Right lobe of liver (tissue), 6 donors: ENCODE results near the gene MATK. TPM values are rescaled to one million over a fixed set of nuclear protein-coding genes. Genes with fewer than 3 reads are reported as not detected.

ENCODE experiments used
- ATAC-seq, 4 donors: fragments of 200-7000 bp; cut with Tn5 transposase; one replicate each; pipeline ENCODE4 v1.9.1; 2020; ENCODE audit warnings: mild to moderate bottlenecking in 4 of 4, moderate library complexity in 4 of 4
- DNase-seq, 3 donors: peaks; one replicate each; pipeline ENCODE4 v3.0.0-alpha.2; 2020
- H3K27ac ChIP-seq, 3 donors: fragments of 200-600 bp; one replicate each; pipeline ENCODE4 v1.8.0; 2022
- H3K27me3 ChIP-seq, 2 donors: fragments of 200-600 bp; one replicate each; pipeline ENCODE4 v1.8.0; 2022
- H3K36me3 ChIP-seq, 4 donors: fragments of 200-600 bp; sonication (generic) in 1 of 4; one replicate each; pipeline versions ENCODE4 v1.5.1 to v1.8.0; 2017 to 2022; ENCODE audit warnings: control low read depth in 1 of 4
- H3K4me1 ChIP-seq, 4 donors: fragments of 200-600 bp; sonication (generic) in 1 of 4; one replicate each; pipeline versions ENCODE4 v1.5.1 to v1.8.0; 2017 to 2022; ENCODE audit warnings: control low read depth in 1 of 4
- H3K4me3 ChIP-seq, 3 donors: fragments of 200-600 bp; one replicate each; pipeline ENCODE4 v1.8.0; 2022
- H3K9me3 ChIP-seq, 4 donors: fragments of 200-600 bp; sonication (generic) in 1 of 4; one replicate each; pipeline versions ENCODE4 v1.5.1 to v1.8.0; 2017 to 2022; ENCODE audit warnings: control low read depth in 1 of 4
- POLR2A ChIP-seq: fragments of 450-650 bp; IDR thresholded peaks from one replicate; pipeline ENCODE4 v1.6.1; 2017; ENCODE audit warnings: antibody characterized with exemption, mild to moderate bottlenecking
- WGBS: methylation state at CpG from one replicate; pipeline ENCODE4 v1.1.6; 2018; ENCODE audit warnings: low coverage, low lambda C conversion rate; ENCODE audit not compliant: insufficient coverage; ENCODE audit errors: missing lambda C conversion rate; 5-methylcytosine and 5-hydroxymethylcytosine counted together
- intact Hi-C, 2 donors: fragments of 100-400 bp; cut with DNase I; formaldehyde crosslinking; loops; one replicate each; pipeline versions ENCODE4 v1.11.2 to v1.14.1; 2022
- small RNA-seq, 2 experiments: library from RNA; depleted of rRNA; stranded (forward); fragments of <200 nt; gene quantifications; one replicate each; pipeline ENCODE3, GENCODE V24; 2016
- total RNA-seq, 6 experiments: library from RNA; depleted of rRNA in 2 of 6; stranded (reverse); fragments of >200 nt in 2 of 6; fragmentation: NEBNext Ultra II Directional in 3 of 6; extraction: Animal tissue kit (Norgen Biotek cat#: 25700) in 3 of 6; gene quantifications; one replicate each; pipeline versions ENCODE4 v1.1.0 to v1.2.4, GENCODE V29; 2016 to 2023
- TF ChIP-seq, protein P1 (sequence below), 4 donors: fragments of 200-600 bp in 3 of 4; fragments of 450-650 bp in 1 of 4; IDR thresholded peaks; one replicate each; pipeline versions ENCODE4 v1.5.1 to v1.8.0; 2016 to 2022; ENCODE audit warnings: antibody characterized with exemption in 4 of 4, mild to moderate bottlenecking in 2 of 4
- donor health status: DM: no; HTN: yes; CAD: no.
- donor health status: DM: no; HTN: no; CAD: no.
- donor health status: DM: no; HTN: no; CAD: no.
- donor health status: DM: no; HTN: yes; CAD: no.
- donor health status: DM: no; HTN: yes; CAD: no.

The MATK gene
- total RNA-seq, 6 experiments from 2014 or later, result 0.49 to 2.5 (median 0.90) TPM

DNA sequence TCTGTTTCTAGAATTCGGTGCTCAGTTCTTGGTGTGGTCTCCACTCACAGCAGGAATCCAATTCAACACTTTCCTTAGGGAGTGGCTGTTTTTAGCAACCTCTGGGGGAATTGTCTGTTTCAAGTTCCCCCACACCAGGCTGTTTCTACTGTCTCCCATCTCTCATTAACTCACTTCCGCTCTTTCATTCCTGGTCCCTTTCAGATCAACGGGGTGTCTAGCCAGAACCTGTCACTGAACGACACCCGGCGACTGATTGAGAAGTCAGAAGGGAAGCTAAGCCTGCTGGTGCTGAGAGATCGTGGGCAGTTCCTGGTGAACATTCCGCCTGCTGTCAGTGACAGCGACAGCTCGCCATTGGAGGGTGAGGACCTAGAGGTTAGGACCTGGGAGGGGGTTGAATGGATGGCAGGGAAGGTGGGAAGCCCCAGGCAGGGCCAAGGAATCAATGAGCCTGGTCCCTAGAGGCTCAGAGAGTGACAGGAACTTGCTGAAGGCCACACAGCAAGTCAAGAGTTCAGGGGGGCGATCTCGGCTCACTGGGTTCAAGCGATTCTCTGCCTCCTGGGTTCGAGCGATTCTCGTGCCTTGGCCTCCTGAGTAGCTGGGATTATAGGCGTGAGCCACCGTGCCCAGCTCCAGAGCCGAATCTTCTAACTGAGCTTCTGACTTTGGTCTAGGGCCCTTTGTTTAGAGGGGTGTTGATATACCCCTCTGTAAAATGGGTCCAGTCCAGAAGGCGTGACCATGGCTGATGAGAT is 52.5 kb downstream of the MATK start:
- DNase-seq (no peak), ATAC-seq (no peak)
- Histone ChIP-seq H3K4me3 (no peak overlapping the region), H3K4me1 (no peaks in the 10 kb centered on the region), H3K27me3 (no peaks in the 10 kb centered on the region), H3K36me3 (peaks cover 0 to 9% (median 0%) of the 10 kb centered on the region in 4 donors), H3K9me3 (no peaks in the 10 kb centered on the region), H3K27ac (no peak overlapping the region)
- intact Hi-C loops, result no loop called here
- 79% methylated on average over 9 of the region's 20 CpGs for WGBS
- no peak for TF ChIP-seq POLR2A
- TF ChIP-seq, protein P1, sequence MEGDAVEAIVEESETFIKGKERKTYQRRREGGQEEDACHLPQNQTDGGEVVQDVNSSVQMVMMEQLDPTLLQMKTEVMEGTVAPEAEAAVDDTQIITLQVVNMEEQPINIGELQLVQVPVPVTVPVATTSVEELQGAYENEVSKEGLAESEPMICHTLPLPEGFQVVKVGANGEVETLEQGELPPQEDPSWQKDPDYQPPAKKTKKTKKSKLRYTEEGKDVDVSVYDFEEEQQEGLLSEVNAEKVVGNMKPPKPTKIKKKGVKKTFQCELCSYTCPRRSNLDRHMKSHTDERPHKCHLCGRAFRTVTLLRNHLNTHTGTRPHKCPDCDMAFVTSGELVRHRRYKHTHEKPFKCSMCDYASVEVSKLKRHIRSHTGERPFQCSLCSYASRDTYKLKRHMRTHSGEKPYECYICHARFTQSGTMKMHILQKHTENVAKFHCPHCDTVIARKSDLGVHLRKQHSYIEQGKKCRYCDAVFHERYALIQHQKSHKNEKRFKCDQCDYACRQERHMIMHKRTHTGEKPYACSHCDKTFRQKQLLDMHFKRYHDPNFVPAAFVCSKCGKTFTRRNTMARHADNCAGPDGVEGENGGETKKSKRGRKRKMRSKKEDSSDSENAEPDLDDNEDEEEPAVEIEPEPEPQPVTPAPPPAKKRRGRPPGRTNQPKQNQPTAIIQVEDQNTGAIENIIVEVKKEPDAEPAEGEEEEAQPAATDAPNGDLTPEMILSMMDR (IDR thresholded peaks at IDR 0.05), result no peak

GRCh38 chr19:3732108-3732507 is 54.1 kb downstream of the MATK start:
- no peaks in the 10 kb centered on the region for H3K27me3 ChIP-seq
- intact Hi-C loops, result no loop called here
- H3K9me3 ChIP-seq, result no peaks in the 10 kb centered on the region
- DNase-seq (no peak), ATAC-seq (no peak)
- 100% methylated on average over 1 of the region's 1 CpG for WGBS
- no peaks in the 10 kb centered on the region for H3K4me1 ChIP-seq
- no peak overlapping the region for H3K4me3 ChIP-seq
- TF ChIP-seq, protein P1 (IDR thresholded peaks at IDR 0.05), result no peak
- no peak for TF ChIP-seq POLR2A
- peaks cover 0 to 4% (median 0%) of the 10 kb centered on the region in 4 donors for H3K36me3 ChIP-seq
- no peak overlapping the region for H3K27ac ChIP-seq

DNA sequence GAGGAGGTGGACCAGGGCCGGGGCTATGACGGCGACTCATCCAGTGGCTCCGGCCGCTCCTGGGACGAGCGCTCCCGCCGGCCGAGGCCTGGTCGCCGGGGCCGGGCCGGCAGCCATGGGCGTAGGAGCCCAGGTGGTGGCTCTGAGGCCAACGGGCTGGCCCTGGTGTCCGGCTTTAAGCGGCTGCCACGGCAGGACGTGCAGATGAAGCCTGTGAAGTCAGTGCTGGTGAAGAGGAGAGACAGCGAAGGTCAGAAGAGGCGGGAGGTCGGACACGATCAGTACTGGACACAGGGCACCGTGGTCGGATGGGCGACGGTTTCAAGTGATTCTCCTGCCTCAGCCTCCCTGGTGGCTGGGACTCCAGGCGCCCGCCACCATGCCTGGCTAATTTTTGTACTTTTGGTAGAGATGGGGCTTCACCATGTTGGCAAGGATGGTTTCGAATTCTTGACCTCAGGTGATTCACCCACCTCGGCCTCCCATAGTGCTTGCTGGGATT is 55.7 kb downstream of the MATK start:
- Histone ChIP-seq H3K4me1 (no peaks in the 10 kb centered on the region), H3K27me3 (no peaks in the 10 kb centered on the region), H3K9me3 (no peaks in the 10 kb centered on the region), H3K36me3 (peaks cover 0 to 2% (median 0%) of the 10 kb centered on the region in 4 donors), H3K4me3 (no peak overlapping the region), H3K27ac (no peak overlapping the region)
- ATAC-seq (no peak), DNase-seq (no peak)
- intact Hi-C loops, result no loop called here
- TF ChIP-seq, protein P1 (IDR thresholded peaks at IDR 0.05), result no peak
- no peak for TF ChIP-seq POLR2A
- WGBS, result 92% methylated on average over 10 of the region's 32 CpGs

Small RNA genes within 50 kb of the gene (small RNA-seq; reads per million reads assigned to genes)
- 0 reads per million in 2 experiments for gene AC005777.1

Other genes with a start within 250 kb of the MATK start
- 1 to 10 TPM in 3 of 6 experiments, not detected in 3; 1.1 to 1.6 (median 1.3) TPM for gene TEKTIP1, start 247.2 kb downstream of the MATK start, total RNA-seq
- gene MFSD12, start 228.8 kb downstream of the MATK start, total RNA-seq, result 100 to 1,000 TPM in 1 of 6 experiments, 10 to 100 TPM in 5; 23.8 to 114 (median 31.5) TPM
- gene HMG20B, start 213.4 kb downstream of the MATK start, total RNA-seq, result 10 to 100 TPM; 30.7 to 58.6 (median 33.3) TPM
- 1 to 10 TPM in 2 of 6 experiments, under 1 TPM in 4; 0.51 to 1.6 (median 0.80) TPM for gene GIPC3, start 200.9 kb downstream of the MATK start, total RNA-seq
- 10 to 100 TPM in 1 of 6 experiments, 1 to 10 TPM in 5; 2.8 to 10.4 (median 4.7) TPM for gene TBXA2R, start 179.5 kb downstream of the MATK start, total RNA-seq
- gene CACTIN, start 159.6 kb downstream of the MATK start, total RNA-seq, result 10 to 100 TPM in 4 of 6 experiments, 1 to 10 TPM in 2; 8.4 to 14.9 (median 10.3) TPM
- gene PIP5K1C, start 85.9 kb downstream of the MATK start, total RNA-seq, result 1 to 10 TPM; 5.3 to 9.8 (median 7.6) TPM
- 10 to 100 TPM in 5 of 6 experiments, 1 to 10 TPM in 1; 7.9 to 27.0 (median 16.5) TPM for gene TJP3, start 78.0 kb downstream of the MATK start, total RNA-seq
- gene APBA3, start 24.7 kb downstream of the MATK start, total RNA-seq, result 10 to 100 TPM; 10.1 to 24.1 (median 12.6) TPM
- gene MRPL54, start 23.7 kb downstream of the MATK start, total RNA-seq, result 10 to 100 TPM; 52.5 to 81.2 (median 61.9) TPM
- gene RAX2, start 14.2 kb downstream of the MATK start, total RNA-seq, result not detected
- gene ZFR2, start 82.7 kb upstream of the MATK start, total RNA-seq, result not detected
- not detected for gene ATCAY, start 94.3 kb upstream of the MATK start, total RNA-seq
- under 1 TPM in 1 of 6 experiments, not detected in 5; 0.17 TPM for gene NMRK2, start 146.7 kb upstream of the MATK start, total RNA-seq
- gene DAPK3, start 184.7 kb upstream of the MATK start, total RNA-seq, result 10 to 100 TPM; 13.1 to 63.7 (median 24.9) TPM
- gene EEF2, start 199.1 kb upstream of the MATK start, total RNA-seq, result 1,000 to 10,000 TPM in 4 of 6 experiments, 100 to 1,000 TPM in 2; 933 to 1,231 (median 1,031) TPM
- 10 to 100 TPM in 5 of 6 experiments, 1 to 10 TPM in 1; 9.9 to 20.0 (median 14.9) TPM for gene PIAS4, start 221.4 kb upstream of the MATK start, total RNA-seq